ENCODE results near the gene GALNT5.
A peak's percentile ranks its signal among the peaks of the same experiment; 100 is the strongest.
"Not testable (repeated sequence)": the region's sequence is repeated elsewhere in the genome, so short reads cannot be mapped to it uniquely, and the experiment has no call there.

Gene GALNT5

DNA sequence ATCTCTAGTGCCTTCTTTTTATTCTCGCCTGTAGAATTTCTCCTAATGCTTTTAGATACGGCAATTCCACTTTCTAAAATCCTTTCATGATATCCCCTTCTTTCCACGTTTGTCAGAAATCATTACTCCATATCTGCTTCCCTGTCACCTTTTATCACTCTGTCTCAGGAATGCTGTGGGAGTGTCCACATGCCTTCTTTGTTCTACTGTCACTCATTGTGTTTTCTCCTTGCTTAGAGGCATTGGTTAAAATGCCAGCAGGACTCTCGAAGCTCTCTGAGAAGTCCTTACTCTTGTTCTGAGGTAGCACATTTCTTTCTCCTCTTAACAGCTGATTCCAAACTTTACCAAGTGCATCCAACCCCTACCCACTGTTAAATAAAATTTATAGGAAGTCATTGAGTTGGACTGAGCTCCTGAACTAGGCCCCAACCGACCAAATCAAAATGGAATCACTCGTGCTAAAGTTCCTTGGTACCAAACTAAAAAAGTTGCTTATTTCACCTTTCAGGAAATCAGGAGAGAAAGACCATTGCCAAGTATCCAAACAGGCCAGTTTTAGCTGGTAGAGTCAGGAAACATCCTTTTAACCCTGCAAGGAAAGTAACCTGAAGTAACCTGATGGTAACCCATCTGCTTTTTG is 10.6 kb upstream of the GALNT5 start:
- DNase-seq: no peak

DNA sequence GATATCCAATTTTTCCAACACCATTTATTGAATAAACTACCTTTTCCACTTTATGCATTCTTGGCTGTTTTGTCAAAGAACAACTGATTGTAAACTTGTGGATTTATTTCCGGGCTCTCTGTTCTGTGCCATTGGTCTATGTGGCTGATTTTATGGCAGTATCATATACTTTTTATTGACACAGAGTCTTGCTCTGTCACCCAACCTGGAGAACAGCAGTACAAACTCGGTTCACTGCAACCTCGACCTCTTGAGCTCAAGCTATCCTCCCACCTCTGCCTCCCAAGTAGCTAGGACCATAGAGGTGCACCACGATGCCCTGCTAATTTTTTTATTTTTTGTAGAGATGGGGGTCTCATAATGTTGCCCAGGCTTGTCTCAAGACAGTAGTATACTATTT is 6.7 kb upstream of the GALNT5 start:
- no peak for DNase-seq

DNA sequence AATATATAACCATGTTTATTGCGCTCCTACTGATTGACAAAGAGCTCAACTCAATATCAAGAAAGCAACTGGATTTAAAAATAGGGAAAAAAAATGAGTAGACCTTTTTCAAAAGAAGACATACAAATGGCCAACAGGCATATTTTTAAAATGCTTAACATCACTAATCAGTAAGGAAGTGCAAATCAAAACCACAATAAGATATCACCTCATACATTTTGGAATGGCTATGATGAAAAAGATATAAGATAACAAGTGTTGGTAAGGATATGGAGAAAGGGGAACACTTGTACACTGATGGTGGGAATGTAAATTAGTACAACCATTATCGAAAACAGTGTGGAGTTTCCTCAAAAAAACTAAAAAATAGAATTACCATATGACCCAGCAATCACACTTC is 5.6 kb upstream of the GALNT5 start:
- DNase-seq: no peak

DNA sequence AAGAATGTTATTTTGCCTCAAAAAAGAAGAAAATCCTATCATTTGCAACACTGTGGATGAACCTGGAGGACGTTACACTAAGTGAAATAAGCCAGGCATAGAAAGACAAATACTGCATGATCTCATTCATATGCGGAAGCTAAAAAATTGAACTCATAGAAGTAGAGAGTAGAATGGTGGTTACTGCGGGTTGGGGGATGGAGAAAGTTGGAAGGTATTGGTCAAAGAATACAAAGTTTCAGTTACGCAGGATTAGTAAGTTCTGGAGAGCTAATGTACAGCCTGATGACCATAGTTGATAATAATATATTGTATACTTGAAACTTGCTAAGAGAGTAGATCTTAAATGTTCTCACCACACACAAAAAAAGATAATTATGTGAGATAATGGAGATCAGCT is 5.0 kb upstream of the GALNT5 start:
- no peak for DNase-seq

DNA sequence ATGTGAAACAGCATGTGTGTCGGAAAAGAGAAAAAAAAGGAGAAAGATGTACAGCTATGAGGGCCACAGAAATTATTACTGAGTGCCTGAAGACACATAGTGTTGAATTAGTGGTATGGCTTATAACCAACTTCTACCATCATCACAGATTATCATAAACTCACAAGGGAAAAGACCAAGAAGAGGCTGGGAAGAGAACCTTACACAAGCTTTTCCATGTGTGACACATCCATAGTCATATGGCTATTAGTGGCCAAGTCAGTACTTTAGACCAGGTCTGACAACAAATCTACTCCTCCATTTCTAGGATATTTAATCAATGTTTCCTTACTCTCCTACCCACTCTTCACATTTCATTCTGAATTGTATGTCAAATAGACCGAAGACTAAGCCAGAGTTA is 3.5 kb upstream of the GALNT5 start:
- peak; percentile 6 for DNase-seq

DNA sequence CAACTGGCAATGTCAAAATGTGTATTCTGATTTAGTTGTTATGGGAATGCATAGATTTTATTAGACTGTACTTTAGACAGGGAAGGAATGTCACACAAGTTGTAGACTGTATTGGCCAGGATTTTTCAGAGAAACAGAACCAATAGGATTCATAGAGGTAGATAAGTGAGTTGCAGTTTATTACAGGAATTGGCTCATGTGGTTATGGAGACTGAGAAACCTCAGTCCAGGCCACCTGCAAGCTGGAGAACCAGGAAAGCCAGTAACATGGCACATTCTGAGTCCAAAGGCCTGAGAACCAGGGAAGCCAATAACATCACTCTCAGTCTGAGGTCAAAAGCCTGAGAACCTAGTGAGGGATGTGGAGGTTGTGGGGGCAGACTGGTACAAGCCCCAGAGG is 1.8 kb upstream of the GALNT5 start:
- no peak for DNase-seq

DNA sequence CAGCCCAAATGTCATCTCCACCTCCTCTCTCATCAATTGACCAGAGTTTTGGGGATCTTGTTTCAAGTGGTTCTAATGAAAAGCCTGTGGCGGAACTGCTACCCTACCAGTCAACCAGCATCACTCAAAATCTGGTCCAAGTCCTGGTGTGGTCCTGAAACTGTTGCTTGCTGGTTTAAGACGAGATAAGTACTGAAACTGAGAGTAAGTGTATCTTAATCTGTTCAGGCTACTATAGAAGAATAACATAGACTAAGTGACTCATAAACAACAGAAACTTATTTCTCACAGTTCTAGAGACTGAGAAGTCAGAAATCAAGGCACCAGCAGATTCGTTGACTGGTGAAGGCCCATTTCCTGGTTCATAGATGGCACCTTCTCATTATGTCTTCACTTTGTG is 879 bp upstream of the GALNT5 start:
- peak; percentile 46 for DNase-seq

DNA sequence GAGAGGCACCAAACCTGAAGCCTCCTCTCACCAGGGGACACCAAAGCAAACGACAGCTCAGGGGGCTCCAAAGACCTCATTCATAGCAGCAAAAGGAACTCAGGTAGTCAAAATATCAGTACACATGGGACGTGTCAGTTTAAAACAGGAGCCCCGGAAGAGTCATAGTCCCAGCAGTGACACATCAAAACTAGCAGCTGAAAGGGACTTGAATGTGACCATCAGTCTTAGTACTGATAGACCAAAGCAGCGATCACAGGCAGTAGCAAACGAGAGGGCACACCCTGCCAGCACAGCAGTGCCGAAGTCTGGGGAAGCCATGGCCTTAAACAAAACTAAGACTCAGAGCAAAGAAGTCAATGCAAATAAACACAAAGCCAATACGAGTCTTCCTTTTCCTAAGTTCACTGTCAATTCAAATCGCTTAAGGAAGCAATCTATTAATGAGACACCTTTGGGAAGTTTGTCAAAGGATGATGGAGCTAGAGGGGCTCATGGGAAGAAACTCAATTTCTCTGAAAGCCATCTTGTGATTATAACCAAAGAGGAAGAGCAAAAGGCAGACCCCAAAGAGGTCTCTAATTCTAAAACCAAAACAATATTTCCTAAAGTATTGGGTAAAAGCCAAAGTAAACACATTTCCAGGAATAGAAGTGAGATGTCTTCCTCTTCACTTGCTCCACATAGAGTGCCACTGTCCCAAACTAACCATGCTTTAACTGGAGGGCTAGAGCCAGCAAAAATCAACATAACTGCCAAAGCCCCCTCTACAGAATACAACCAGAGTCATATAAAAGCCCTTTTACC is 1.2 kb downstream of the GALNT5 start:
- no peak for DNase-seq

DNA sequence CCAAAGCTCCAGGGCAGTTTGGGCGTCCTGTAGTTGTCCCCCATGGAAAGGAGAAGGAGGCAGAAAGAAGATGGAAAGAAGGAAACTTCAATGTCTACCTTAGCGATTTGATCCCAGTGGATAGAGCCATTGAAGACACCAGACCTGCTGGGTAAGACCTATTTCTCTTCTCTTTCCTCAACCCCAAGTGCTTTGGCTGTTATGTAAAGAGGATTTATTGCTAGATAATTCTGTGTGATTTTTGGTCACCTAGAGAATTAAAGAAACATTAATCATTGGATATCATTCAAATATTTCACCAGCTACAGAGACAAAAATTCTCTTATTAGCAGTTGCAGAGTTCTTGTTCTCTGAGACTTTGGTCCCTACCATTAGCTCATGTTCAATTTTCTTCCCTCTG is 1.9 kb downstream of the GALNT5 start:
- no peak for DNase-seq

DNA sequence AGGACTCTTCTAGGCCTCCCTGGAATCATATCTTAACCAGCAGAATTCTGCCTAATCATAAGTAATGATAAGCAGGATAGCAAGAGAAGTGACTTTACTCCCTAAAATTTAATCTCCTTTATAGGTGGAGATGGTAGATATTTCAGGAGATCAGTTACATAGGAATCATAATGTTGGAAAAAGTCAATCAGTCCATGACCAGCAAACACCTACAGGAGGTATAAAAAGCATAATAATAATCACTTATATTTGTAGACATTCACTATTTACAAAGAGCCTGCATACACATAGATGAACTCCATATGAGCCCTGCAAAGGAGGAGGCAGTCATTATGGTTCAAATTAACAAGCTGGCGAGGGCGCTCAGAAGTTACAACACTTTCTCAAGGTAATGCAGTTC is 2.5 kb downstream of the GALNT5 start:
- no peak for DNase-seq

DNA sequence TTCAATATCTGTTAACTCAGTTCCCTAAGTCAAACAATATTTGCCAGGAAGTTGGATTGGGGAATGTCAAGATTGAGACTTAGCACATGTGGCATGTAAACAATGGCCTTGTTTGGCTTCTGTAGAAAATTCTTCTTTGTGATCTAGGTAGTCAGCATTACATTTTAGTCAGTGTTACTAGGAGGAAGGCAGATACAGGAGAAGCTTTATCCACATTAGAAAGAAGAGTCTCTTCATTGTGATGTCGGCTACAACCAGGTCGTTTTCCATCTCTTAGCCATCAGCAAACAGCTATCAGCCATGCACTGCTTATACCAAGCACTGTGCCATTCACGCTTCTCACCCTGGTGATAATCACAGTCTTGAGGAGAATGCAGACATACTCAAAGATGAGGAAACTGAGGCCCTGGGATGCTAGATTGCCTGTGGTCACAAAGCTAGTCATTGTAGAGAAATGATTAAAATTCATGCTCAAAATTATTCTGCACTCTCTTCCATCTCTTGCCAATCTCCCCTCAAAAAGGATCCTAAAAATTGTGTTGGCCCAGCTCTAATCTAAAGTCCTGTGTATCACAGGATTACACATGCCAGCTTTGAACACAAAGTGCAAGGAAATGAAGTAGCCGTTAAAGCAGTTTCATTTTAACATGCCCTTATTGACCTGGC is 3.2 kb downstream of the GALNT5 start:
- DNase-seq: no peak

DNA sequence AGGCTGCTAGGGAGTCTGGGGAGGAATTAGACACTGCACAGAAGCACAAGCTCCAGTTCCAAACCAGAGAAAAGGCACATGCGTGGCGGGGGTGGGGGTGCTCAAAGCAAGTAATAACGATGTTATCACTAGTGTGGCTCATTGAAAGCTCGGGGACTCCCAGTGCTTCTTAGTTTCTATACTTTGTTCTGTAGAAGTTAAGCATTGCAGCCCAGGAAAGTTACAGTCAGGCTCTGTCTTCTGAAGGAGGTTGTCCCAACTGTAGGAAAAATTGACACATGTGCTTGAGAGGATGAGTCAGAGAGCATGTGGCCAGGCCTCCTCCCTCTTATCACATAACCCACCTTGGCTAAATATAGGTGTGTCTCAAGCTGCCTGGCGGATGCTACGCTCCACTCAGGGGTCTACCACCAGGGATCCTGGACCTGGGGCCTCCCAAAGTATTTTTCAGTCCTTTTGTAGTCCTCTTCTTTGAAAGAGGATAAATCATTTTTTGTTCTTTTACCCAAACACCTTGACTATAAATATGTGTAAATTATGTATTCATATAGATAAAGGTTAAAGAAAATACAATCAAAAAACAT is 3.8 kb downstream of the GALNT5 start:
- DNase-seq: peak; percentile 36

DNA sequence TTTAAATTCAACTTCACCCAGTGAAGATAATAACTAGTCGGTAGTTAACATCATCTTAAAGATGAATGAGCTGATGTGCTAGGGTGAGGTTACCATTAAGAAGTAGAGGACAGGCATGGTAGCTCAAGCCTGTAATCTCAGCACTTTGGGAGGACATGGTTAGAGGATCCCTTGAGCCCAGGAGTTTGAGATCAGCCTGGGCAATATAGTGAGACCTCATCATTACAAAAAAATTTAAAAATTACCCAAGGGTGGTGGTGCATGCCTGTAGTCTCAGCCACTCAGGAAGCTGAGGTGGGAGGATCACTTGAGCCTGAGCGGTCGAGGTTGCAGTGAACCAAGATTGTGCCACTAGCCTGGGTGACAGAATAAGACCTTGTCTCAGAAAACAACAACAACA is 4.7 kb downstream of the GALNT5 start:
- DNase-seq: no peak

DNA sequence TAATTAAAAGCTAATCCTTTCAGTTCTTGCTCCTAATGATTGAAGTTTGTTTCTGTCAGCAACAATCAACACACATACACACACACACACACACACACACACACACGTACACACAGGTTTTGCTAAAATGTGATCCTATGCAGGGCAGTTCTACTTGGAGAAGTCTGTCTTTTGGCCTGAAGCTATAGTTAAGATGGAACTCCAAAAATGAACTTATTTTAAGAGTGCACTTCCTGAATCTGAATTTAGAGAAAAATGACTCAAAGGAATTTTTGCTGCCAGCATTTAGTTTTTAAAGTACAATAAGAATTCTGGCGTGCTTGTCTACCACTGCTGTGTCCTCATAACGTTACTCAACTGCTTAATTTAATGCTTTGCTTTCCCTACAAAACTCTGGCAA is 6.6 kb downstream of the GALNT5 start:
- peak; percentile 39 for DNase-seq

DNA sequence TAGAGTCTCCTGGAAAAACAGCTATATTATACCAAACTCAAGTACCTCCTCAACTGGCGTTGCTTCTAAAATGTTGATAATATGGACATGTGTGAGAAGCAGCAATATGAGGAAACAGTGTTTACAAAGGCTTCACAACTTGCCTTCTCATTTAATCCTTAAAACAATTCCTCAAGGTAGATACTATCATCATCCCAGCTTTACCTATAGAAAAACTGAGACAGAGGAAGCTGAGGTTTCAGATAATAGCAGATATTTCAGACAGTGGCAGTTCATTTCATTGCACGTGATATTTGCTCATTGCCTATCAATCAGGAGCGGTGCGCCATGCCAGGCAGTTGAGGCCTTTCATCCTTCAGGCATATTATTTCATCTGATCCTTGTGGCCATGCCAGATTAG is 8.3 kb downstream of the GALNT5 start:
- DNase-seq: no peak

DNA sequence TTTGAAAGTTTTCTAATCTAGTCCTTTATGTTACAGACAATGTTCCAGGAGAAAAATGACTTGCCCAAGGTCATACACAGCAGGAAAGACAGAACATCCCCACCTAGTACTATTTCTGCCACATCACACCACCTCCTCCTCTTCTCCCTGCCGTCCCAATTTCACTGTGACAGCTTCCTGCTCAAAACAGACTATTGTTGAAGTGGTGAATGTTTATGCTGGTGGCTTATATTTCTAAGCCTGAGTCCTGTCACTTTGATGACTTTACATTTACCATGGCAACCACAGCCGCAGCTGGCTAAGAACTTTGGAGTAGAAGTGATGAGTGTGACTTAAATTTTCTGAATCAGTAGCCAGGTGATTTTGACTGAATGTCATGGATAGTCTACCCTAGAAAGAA is 10.0 kb downstream of the GALNT5 start:
- no peak for DNase-seq

DNA sequence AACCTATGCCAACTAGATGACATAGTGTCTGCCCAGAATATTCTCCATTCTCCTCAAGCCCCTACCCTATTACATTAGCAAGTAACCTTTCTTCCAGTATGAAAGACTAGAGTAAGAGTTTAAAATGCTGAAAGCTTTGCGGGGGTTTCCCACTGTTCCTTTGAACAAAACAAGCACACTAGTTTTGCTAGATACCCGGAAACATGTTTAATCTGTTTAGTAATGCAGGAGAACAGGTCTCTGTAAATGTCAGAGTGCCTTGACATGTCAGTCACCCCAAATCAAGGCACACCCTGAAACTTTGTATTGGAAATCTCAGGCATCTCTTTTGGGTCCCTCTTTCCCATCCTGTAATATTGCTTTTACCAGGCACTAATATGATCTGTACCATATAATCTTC is 11.6 kb downstream of the GALNT5 start:
- DNase-seq: no peak

DNA sequence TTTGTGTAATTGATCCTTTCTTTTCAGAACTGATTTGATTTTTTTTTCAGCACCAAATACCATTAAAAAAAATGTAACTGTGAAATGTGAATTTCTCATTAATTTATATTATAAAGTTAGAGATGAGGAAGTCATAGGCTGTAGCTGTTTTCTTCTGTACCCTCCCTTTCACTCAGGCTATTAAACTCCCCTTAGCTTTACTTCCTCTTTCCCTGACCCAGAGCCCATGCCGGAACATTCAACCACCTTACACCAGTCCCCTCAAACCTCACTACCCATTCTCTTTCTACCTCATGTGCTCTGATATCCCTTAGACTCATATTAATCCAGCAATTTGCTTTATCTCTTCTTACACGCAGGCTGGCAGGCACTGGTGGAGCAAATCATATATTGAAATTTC is 12.4 kb downstream of the GALNT5 start:
- no peak for DNase-seq

DNA sequence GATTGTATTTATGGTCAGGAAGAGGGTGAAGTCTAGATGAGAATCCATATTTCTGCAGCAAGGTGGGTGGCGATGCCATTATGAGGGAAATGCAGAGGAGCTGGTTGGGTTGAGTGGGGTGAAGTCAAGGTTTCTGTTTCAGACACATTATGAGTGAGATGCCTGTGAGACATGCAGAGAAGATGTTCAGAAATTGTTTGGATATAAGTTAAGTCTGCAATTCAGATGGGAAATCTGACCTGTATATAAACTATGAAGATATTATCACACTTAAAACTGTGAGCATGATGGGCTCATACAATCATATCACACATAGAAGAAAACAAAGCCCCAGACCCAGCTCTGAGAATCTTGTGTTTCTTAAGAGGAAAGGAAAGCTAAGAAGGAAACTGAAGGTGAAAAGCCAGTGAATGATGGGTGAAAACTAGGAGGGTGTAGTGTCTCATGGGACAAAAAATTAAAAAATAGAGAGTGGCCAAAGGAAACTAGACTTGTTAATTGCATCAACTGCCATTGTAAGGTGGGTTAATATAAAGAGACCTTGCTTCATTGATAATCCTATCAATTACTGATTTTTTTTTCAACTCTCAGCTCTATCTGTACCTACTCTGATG is 14.2 kb downstream of the GALNT5 start:
- DNase-seq: no peak

DNA sequence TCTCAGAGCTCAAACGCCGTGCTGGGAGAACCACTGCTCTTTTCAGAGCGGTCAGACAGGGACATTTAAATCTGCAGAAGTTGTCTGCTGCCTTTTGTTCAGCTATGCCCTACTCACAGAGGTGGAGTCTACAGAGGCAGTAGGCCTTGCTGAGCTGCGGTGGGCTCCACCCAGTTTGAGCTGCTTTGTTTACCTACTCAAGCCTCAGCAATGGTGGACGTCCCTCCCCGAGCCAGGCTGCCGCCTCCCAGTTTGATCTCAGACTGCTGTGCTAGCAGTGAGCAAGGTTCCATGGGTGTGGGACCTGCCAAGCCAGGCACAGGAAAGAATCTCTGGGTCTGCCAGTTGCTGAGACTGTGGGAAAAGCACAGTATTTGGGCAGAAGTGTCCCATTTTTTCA is 21.8 kb downstream of the GALNT5 start:
- not testable (repeated sequence) for DNase-seq

DNA sequence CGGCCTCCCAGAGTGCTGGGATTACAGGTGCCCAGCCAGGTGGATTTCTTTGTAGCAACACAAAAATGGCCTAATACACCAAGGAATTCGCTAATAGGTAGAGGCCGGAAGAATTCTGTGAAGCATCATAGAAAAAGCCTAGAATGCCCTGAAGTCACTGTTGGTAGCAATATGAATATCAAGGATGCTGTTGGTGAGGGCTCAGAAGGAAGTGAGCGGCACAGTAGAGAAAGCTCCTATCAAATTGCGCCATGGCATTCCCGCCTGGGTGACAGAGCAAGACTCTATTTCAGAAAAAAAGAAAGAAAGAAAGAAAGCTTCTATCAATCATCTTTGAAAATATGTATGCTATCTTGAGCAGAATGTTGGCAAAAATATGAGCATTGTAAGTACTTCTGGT is 23.8 kb downstream of the GALNT5 start:
- no peak for DNase-seq

DNA sequence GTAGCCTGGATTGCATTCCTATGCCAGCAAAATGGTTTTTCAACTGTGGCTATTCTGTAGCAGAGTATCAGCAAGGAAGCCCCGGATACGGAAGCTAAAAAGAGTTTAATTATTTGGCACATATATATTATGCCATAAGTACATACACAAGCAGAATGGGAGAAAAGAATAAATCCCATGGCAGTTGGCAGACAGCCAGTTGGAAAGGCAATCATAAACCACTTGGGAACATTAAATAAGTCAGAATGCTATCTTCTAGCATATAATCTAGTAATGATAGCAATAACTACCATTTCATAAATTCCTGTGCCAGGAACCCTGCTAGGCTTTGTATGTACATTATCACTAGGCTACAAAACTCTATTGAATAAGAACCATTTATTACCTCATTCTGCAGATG is 26.0 kb downstream of the GALNT5 start:
- DNase-seq: no peak

DNA sequence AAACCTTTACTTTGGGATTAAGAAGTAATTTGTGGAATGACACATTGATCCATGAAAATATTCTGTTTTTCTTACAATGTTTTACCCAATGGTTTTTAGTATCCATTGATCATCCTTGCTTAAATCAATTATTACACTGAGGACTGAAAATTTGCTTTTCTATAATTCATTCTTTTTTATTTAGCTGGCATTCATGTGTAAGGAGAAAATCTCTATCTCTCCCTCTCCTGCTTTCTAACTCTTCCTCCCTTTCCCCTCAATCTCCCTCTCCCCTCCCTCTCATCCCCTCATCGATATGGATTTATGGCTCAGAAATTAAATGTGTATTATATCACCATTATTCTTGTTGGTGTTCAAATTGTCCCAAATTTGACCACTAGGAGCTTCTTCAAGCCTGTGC is 29.7 kb downstream of the GALNT5 start:
- no peak for DNase-seq
